Trophoblast cell (in vitro differentiated cells and primary cell): ENCODE data around the gene AIPL1.
A peak's percentile ranks its signal among the peaks of the same experiment; 100 is the strongest.

ENCODE experiments used
- DNase-seq, 2 donors: peaks; one replicate each; pipeline ENCODE4 v3.0.0-alpha.2; 2016
- H2AFZ ChIP-seq: 2 replicates; pipeline ENCODE4 v1.6.1; 2013; ENCODE audit warnings: low read length, moderate library complexity, mild to moderate bottlenecking; ENCODE audit not compliant: insufficient read depth, poor library complexity
- H2AK5ac ChIP-seq: 2 replicates; pipeline ENCODE4 v1.6.1; 2013; ENCODE audit warnings: mild to moderate bottlenecking, low read length
- H2BK120ac ChIP-seq: 2 replicates; pipeline ENCODE4 v1.6.1; 2013; ENCODE audit warnings: low read length, mild to moderate bottlenecking, moderate library complexity; ENCODE audit not compliant: insufficient read depth, poor library complexity
- H2BK12ac ChIP-seq: 2 replicates; pipeline ENCODE4 v1.6.1; 2013; ENCODE audit warnings: mild to moderate bottlenecking, low read length, moderate library complexity
- H2BK5ac ChIP-seq: 2 replicates; pipeline ENCODE4 v1.6.1; 2013; ENCODE audit warnings: low read length, low read depth, moderate library complexity, mild to moderate bottlenecking; ENCODE audit not compliant: poor library complexity
- H3K14ac ChIP-seq: 2 replicates; pipeline ENCODE4 v1.6.1; 2013; ENCODE audit warnings: mild to moderate bottlenecking, low read length
- H3K18ac ChIP-seq: 2 replicates; pipeline ENCODE4 v1.6.1; 2013; ENCODE audit warnings: mild to moderate bottlenecking, low read length
- H3K23ac ChIP-seq: 2 replicates; pipeline ENCODE4 v1.6.1; 2013; ENCODE audit warnings: low read length
- H3K27ac ChIP-seq: 2 replicates; pipeline ENCODE4 v1.5.1; 2013; ENCODE audit warnings: low read depth, mild to moderate bottlenecking, inconsistent platforms, low read length, moderate library complexity
- H3K27me3 ChIP-seq: 2 replicates; pipeline ENCODE4 v1.6.1; 2013; ENCODE audit warnings: inconsistent platforms, mild to moderate bottlenecking, low read length, moderate library complexity; ENCODE audit not compliant: insufficient read depth
- H3K36me3 ChIP-seq, 2 experiments: 1 replicate in 1 of 2; 2 replicates in 1 of 2; pipeline ENCODE4 v1.6.1; 2013; ENCODE audit warnings: low read length in 2 of 2, mild to moderate bottlenecking in 2 of 2, moderate library complexity in 1 of 2; ENCODE audit not compliant: insufficient read depth in 2 of 2, control insufficient read depth in 1 of 2
- H3K4ac ChIP-seq: 2 replicates; pipeline ENCODE4 v1.6.1; 2013; ENCODE audit warnings: low read depth, mild to moderate bottlenecking, low read length, moderate library complexity
- H3K4me1 ChIP-seq, 2 experiments: 1 replicate in 1 of 2; 2 replicates in 1 of 2; pipeline ENCODE4 v1.6.1; 2013; ENCODE audit warnings: low read length in 2 of 2, mild to moderate bottlenecking in 2 of 2, moderate library complexity in 1 of 2; ENCODE audit not compliant: insufficient read depth in 2 of 2, control insufficient read depth in 1 of 2
- H3K4me2 ChIP-seq: 2 replicates; pipeline ENCODE4 v1.6.1; 2013; ENCODE audit warnings: inconsistent platforms, mild to moderate bottlenecking, low read length, moderate library complexity
- H3K4me3 ChIP-seq: 2 replicates; pipeline ENCODE4 v1.5.1; 2013; ENCODE audit warnings: mild to moderate bottlenecking, low read depth, low read length, inconsistent platforms
- H3K79me1 ChIP-seq: one replicate; pipeline ENCODE4 v1.6.1; 2013; ENCODE audit warnings: low read length
- H3K79me2 ChIP-seq: 2 replicates; pipeline ENCODE4 v1.6.1; 2013; ENCODE audit warnings: low read length, mild to moderate bottlenecking; ENCODE audit not compliant: control insufficient read depth, insufficient read depth, poor library complexity
- H3K9ac ChIP-seq: 2 replicates; pipeline ENCODE4 v1.6.1; 2013; ENCODE audit warnings: mild to moderate bottlenecking, low read length
- H3K9me3 ChIP-seq: 2 replicates; pipeline ENCODE4 v1.6.1; 2013; ENCODE audit warnings: low read depth, mild to moderate bottlenecking, control low read depth, inconsistent platforms, low read length; ENCODE audit not compliant: insufficient read depth
- H4K12ac ChIP-seq: 2 replicates; pipeline ENCODE4 v1.6.1; 2013; ENCODE audit warnings: low read depth, mild to moderate bottlenecking, low read length, moderate library complexity
- H4K8ac ChIP-seq: 2 replicates; pipeline ENCODE4 v1.6.1; 2013; ENCODE audit warnings: low read depth, mild to moderate bottlenecking, low read length, moderate library complexity
- H4K91ac ChIP-seq: one replicate; pipeline ENCODE4 v1.6.1; 2013; ENCODE audit warnings: low read depth, mild to moderate bottlenecking, low read length, moderate library complexity
- WGBS: extraction: QIAGEN DNeasy Blood & Tissue Kit; methylation state at CpG from one replicate; pipeline ENCODE4 v1.1.7; 2013; ENCODE audit warnings: missing lambda C conversion rate; ENCODE audit not compliant: insufficient read length, insufficient coverage; ENCODE audit errors: extremely low coverage; 5-methylcytosine and 5-hydroxymethylcytosine counted together

Gene AIPL1

DNA sequence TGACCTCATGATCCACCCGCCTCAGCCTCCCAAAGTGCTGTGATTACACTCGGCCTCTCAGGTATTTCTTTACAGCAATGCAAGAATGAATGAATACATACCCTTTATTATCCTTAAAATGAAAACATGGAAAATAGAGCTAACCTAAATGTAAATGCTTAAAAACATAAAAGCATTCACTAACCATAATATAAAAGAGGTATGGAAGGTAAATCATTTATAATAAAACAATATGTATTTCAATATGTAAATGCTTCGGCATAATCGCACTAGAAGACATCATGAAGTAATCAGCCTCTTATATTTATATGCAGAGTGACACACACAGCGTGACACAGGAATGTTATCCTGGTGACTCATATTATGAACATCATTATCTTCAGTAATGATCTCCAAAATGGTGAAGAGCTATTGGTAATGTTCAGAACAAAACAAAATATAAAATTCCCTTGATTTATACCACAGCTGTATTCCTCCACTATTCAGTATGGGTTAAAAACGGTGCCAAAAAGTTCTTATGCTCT is 53.9 kb downstream of the AIPL1 start:
- Histone ChIP-seq H3K27ac (no peak overlapping the region), H2AK5ac (no peak overlapping the region), H3K27me3 (no peaks in the 10 kb centered on the region), H3K79me2 (no peaks in the 10 kb centered on the region), H3K23ac (no peak overlapping the region), H3K4me1 (peaks cover 2 to 3% of the 10 kb centered on the region in 2 experiments), H3K9ac (no peak overlapping the region), H3K9me3 (peaks cover 2% of the 10 kb centered on the region), H3K4ac (no peak overlapping the region), H3K79me1 (no peaks in the 10 kb centered on the region), H4K8ac (no peak overlapping the region), H4K91ac (no peak overlapping the region), H3K4me2 (no peak overlapping the region), H2BK5ac (no peak overlapping the region), H3K4me3 (no peak overlapping the region), H2BK120ac (no peak overlapping the region), H3K14ac (no peak overlapping the region), H3K36me3 (no peaks in the 10 kb centered on the region), H3K18ac (no peak overlapping the region), H4K12ac (no peak overlapping the region), H2BK12ac (no peak overlapping the region), H2AFZ (no peak overlapping the region)
- no peak for DNase-seq
- no CpG with 5 or more reads among the region's 6 CpGs for WGBS

- H3K23ac ChIP-seq, result no peak overlapping the region
- H3K79me2 ChIP-seq, result no peaks in the 10 kb centered on the region
- no peak for DNase-seq
- no peak overlapping the region for H4K8ac ChIP-seq
- H4K12ac ChIP-seq, result no peak overlapping the region
- no peak overlapping the region for H2BK5ac ChIP-seq
- H3K14ac ChIP-seq, result no peak overlapping the region
- no peaks in the 10 kb centered on the region for H3K27me3 ChIP-seq
- H2AFZ ChIP-seq, result no peak overlapping the region
- H3K4me2 ChIP-seq, result no peak overlapping the region
- no peak overlapping the region for H3K27ac ChIP-seq
- H3K9ac ChIP-seq, result no peak overlapping the region
- WGBS, result no CpG with 5 or more reads among the region's 3 CpGs
- no peak overlapping the region for H3K18ac ChIP-seq
- peaks cover 2% of the 10 kb centered on the region for H3K9me3 ChIP-seq
- H2AK5ac ChIP-seq, result no peak overlapping the region
- no peak overlapping the region for H2BK12ac ChIP-seq
- no peak overlapping the region for H4K91ac ChIP-seq
- H3K4me3 ChIP-seq, result no peak overlapping the region
- H3K4ac ChIP-seq, result no peak overlapping the region
- peaks cover 4% of the 10 kb centered on the region for H3K79me1 ChIP-seq
- peaks cover 11 to 16% of the 10 kb centered on the region in 2 experiments for H3K4me1 ChIP-seq
- H3K36me3 ChIP-seq, result no peaks in the 10 kb centered on the region
- no peak overlapping the region for H2BK120ac ChIP-seq
These were observed 57.0 kb downstream of the AIPL1 start for GRCh38 chr17:6377906-6378305.

GRCh38 chr17:6376931-6377361 is 58.0 kb downstream of the AIPL1 start:
- H3K9me3 ChIP-seq, result peaks cover 2% of the 10 kb centered on the region
- H2AK5ac ChIP-seq, result no peak overlapping the region
- no peak overlapping the region for H3K4me3 ChIP-seq
- no peak overlapping the region for H3K27ac ChIP-seq
- no CpG with 5 or more reads among the region's 11 CpGs for WGBS
- H2AFZ ChIP-seq, result no peak overlapping the region
- no peak overlapping the region for H4K8ac ChIP-seq
- no peak for DNase-seq
- H3K27me3 ChIP-seq, result no peaks in the 10 kb centered on the region
- H3K18ac ChIP-seq, result no peak overlapping the region
- H3K4me2 ChIP-seq, result no peak overlapping the region
- H2BK5ac ChIP-seq, result no peak overlapping the region
- no peak overlapping the region for H2BK120ac ChIP-seq
- H3K9ac ChIP-seq, result no peak overlapping the region
- no peaks in the 10 kb centered on the region for H3K79me2 ChIP-seq
- no peaks in the 10 kb centered on the region for H3K36me3 ChIP-seq
- H3K79me1 ChIP-seq, result peaks cover 4% of the 10 kb centered on the region
- no peak overlapping the region for H3K14ac ChIP-seq
- H4K12ac ChIP-seq, result no peak overlapping the region
- H3K4ac ChIP-seq, result no peak overlapping the region
- H2BK12ac ChIP-seq, result no peak overlapping the region
- H4K91ac ChIP-seq, result no peak overlapping the region
- H3K4me1 ChIP-seq, result peaks cover 11 to 16% of the 10 kb centered on the region in 2 experiments
- H3K23ac ChIP-seq, result no peak overlapping the region

DNA sequence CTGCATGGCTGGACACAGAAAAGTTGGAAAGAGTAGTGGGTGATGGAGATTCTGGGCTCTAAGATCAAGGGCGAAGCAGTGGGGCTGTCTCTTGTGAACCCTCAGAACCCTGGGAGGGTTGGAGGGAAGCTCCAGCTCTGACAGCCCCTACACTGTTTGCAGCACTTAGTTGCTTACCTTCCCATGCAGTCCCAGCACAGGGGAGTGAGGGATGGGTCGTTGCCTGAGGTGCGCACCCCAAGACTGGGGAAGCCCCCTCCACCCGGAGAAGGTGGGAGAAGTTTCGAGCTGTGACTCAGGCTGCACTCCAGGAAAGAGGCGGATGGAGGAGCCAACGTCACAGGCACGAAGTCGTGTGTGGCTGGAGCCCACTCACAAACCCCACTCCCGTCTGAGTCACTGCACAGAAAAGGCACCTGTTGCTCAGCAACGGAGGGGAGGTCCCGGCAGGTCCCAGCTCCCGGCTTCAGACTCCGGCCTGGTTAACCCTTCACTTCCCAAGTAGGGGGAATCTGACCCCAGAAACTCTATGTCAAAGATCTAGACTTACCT is 60.1 kb downstream of the AIPL1 start:
- Histone ChIP-seq H3K4me1 (peaks cover 11 to 16% of the 10 kb centered on the region in 2 experiments), H3K23ac (no peak overlapping the region)

More for the DNA sequence above, 60.1 kb downstream of the AIPL1 start:
- peak overlapping the region; percentile 83 for H3K27ac ChIP-seq
- no peak overlapping the region for H3K9ac ChIP-seq
- H3K4me3 ChIP-seq, result no peak overlapping the region
- H3K4me2 ChIP-seq, result peak overlapping the region; percentile 57
- H3K79me2 ChIP-seq, result no peaks in the 10 kb centered on the region
- peak overlapping the region; percentile 16 for H2BK12ac ChIP-seq
- no peak overlapping the region for H3K18ac ChIP-seq
- H4K8ac ChIP-seq, result peak overlapping the region; percentile 15
- H3K14ac ChIP-seq, result peak overlapping the region; percentile 37
- no peak overlapping the region for H2AFZ ChIP-seq
- no CpG with 5 or more reads among the region's 14 CpGs for WGBS
- H3K36me3 ChIP-seq, result no peaks in the 10 kb centered on the region
- no peak overlapping the region for H3K4ac ChIP-seq
- no peak overlapping the region for H4K12ac ChIP-seq
- no peak overlapping the region for H2AK5ac ChIP-seq
- no peak overlapping the region for H2BK120ac ChIP-seq
- peaks cover 4% of the 10 kb centered on the region for H3K79me1 ChIP-seq
- peak overlapping the region; percentile 17 for H2BK5ac ChIP-seq
- H3K9me3 ChIP-seq, result peaks cover 2% of the 10 kb centered on the region
- no peaks in the 10 kb centered on the region for H3K27me3 ChIP-seq
- no peak for DNase-seq
- H4K91ac ChIP-seq, result peak overlapping the region; percentile 55
